HG03175 (cell line): Measurements from ENCODE around the gene STK10.

ENCODE experiments used
- ATAC-seq: cut with Tn5 transposase; IDR thresholded peaks from one replicate; pipeline ENCODE4 v1.9.1; 2021; ENCODE audit warnings: mild to moderate bottlenecking, moderate library complexity; ENCODE audit not compliant: unreplicated experiment

The STK10 gene

GRCh38 chr5:172144931-172145869, 42.8 kb downstream of the STK10 start:
- no peak for ATAC-seq

DNA sequence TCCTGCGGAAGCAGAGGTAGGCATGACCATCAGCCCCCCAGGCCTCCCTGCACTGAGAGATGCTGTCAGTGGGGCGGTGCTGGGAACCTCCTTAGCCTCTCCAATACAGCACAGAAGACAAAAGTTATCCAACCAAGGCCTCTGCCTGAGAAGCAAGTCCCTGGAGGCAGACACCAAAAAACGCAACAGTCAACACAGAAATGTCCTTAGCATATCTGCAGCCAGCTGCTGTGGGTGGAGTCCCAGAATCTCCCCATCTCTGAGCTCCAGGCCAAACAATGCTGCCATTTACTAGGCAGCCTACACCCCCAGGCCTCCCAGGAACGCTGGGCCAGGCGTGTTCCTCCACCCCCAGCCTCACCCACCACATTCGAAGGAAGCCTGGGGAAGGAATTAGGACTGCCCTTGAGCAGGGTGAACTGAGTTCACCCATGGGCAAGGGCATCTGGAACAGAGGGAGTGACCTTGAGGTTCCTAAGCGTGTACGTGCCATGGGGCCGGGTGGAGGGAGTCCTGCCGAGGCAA, 43.7 kb downstream of the STK10 start:
- ATAC-seq = no peak

DNA sequence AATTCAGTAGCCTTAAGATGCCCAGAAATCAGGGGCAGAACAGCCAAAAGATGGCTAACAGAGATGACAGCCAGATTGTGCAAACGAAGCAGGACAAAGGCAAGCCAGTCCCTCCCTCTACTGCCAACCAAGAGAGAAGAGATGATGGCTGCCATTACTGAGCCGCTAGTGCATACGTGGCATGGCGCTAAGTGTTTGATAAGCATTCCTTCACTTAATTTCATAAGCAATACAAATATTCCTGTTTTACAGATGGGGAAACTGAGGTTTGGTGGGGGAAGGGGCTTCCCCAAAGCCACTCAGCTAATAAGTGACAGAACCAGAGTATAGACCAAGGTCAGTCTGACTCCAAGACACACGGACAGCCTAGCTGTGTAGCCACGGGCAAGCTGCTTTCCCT, 44.1 kb downstream of the STK10 start:
- no peak for ATAC-seq

DNA sequence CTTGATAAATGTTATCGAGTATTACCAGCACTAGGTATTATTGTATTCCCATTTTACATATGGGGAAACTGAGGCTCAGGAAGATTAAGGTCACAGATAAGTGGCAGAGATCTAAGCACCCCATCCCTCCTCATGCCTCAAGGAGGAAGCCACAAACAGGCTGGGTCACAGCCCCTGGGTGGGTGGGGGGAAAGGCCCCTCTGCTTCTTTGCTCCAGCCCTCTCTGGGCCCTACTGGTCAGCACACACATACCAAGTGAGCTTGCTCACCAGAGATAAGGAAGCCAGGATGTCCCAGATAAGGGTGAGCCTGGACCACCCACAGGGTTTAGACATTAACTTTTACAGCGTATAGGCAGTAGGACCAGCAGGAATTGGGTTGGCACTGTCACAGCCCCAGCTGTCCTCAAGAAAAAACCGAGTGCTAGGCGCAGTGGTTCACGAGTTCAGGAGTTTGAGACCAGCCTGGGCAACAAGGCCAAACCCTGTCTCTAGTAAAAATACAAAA, 45.3 kb downstream of the STK10 start:
- ATAC-seq = no peak

DNA sequence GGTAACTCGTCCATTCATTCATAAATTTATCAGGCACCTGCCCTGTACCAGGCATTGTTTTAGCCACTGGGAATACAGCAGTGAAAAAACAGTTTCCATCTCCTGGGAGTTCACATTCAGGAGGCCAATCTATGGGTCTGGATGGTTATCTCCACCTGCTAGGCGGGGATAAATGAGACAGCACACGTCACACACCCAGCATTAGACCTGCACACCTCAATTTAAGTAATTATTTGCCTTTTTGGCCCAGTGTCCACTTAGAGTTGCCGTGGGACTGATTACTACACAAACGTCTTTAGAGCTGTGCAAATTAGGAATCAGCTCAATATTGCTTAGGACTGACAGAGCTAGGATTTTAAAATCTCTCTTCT, 46.1 kb downstream of the STK10 start:
- ATAC-seq = no peak

DNA sequence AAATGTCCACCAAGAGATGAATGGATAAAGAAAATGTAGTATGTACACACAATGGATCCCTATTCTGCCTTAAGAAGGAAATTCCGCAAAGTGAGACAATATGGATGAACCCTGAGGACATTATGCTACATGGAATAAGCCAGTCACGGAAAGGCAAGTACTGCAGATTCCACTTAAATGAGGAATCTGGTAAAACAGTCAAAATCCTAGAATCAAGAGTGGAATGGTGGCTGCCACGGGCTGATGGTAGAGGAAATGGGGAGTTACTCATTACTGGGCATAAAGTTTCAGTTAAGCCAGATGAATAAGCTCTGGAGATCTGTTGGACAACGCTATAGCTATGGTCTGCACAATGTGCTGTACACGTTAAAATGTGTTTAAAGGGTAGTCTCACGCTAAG, 47.2 kb downstream of the STK10 start:
- ATAC-seq = no peak

- ATAC-seq = no peak
Observed at GRCh38 chr5:172140120-172140519, 47.9 kb downstream of the STK10 start.

GRCh38 chr5:172137046-172137445, 51.0 kb downstream of the STK10 start:
- no peak for ATAC-seq

DNA sequence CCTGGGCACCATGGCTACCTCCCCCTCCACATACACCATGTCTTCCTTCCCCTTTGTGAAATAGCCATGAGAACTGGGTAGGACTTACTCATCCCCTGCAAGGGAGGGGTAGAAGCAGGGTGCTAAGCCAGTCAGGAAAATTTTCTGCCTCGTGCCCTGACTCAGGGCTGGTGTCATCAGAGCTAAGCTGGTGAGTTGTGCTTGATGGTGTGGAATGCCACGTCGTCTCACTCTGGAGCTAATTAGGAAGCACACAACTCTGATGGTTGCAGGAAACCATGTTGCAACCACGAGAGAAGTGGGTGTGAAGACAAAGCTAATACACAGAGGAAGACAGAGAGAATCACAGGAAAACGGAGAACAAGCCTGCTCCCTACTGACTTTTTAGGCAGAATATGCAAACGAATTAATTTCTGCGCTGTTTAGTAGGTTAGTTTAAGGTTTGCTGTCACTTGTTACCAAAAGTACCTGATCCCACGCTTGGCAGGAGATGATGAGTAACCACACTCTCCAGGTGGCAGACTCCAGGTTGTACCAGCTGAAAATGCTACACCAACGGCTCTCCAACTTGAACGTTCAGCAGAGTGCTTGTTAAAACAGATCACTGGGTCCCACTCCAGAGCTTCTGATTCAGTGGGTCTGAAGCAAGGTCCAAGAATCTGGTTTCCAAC, 54.5 kb downstream of the STK10 start:
- ATAC-seq = no peak

DNA sequence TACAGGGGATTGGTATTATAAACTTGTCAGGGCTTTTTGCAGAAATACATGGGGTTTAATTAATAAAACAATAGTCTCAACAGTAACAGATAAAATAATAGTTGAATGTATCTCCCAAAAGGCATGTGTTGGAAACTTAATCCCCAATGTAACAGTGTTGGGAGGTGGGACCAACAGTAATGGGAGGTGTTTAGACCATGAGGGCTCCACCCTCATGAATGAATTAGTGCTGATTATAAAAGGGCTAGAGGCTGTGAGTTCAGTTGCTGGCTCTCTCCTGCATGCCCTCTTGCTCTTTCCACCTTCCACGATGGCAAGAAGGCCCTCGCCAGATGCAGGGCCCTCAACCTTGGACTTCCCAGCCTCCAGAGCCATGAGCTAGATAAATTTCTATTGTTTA, 56.3 kb downstream of the STK10 start:
- no peak for ATAC-seq

GRCh38 chr5:172129256-172129910, 58.6 kb downstream of the STK10 start:
- no peak for ATAC-seq

GRCh38 chr5:172127581-172127980, 60.4 kb downstream of the STK10 start:
- ATAC-seq = no peak

DNA sequence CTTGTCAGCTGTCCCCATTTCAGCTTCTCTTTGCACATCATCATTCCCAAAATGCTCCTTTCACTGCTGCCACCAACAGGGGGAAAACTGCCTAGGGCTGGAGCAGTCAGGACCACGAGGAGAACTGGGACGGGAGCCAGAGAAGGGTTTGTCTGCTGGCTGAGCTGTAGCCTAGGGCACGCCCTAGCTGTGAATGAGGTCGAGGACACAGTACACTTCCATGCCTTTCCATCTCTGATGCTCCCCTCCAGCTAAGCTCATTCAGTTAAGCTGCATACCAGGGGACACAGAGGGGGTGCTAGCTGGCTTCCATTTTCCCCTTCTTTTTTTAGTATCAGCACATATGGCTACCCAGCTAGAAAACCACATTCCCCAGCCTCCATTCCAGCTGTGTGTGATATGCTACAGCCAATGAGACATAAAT, 64.7 kb downstream of the STK10 start:
- no peak for ATAC-seq

DNA sequence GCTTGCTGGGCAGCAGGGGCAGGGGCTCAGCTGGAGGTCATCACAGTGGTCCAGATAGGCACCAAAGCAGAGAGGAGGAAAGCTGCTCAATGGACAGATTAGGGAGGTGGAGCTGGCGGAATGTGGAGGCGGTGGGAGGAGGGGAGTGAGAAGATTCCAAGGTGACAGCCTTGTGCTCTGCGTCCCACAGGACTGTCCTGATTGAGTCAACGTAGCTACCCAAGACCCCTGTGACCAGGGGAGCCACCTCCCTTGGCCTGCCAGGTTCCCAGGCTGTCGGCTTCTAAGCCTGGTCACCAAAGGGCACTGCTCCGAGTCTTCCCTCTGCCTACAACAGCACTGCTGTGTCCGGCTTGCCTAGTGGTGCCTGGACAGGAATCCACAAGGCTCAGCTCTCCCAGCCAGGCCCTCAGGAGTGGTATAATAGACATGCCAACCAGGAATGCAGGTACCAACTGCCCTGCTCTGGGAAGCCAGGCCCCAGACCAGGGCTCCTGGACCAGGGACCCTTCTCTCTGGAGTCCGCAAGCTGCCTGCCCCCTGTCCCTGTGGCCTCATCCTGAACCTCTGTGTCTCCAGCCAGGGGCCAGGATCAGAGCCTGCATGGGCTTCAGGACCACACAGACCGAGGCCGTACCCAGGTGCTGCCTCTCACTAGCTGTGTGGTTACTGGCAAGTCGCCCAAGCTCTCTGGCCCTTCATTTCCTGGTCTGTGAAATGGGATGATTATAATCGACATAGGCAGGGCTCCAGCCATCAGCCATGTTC, 67.9 kb downstream of the STK10 start:
- ATAC-seq = no peak

GRCh38 chr5:172118891-172119290, 69.1 kb downstream of the STK10 start:
- no peak for ATAC-seq

DNA sequence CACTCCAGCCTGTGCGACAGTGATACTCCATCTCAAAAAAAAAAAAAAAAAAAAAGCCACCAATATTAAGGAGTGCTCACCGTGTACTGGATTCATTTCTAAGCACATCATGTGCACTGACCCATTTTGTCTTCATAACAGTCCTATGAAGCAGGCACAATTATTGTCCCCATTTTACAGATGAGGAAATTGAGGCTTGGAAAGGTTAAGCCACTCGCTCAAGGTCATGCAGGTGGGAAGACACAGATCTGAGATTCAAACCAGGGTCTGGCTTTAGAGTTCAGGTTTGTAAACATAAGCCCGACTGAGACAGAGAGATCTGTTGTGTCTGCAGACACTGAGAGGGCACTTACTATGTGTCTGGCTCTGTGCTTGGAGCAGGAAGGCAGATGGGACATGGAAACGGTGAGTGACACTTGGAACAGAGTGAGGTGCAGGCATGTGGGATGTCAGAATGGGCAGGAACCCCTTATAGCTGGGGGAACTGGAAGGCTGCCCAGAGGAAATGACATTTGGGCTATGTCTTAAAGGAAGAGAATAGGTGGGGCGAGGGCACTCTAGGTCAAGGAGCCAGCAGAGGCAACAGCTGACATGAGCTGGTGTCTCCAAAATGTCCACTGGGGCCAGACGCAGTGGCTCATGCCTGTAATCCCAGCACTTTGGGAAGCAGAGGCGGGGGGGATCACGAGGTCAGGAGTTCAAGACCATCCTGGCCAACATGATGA, 69.9 kb downstream of the STK10 start:
- ATAC-seq = no peak

DNA sequence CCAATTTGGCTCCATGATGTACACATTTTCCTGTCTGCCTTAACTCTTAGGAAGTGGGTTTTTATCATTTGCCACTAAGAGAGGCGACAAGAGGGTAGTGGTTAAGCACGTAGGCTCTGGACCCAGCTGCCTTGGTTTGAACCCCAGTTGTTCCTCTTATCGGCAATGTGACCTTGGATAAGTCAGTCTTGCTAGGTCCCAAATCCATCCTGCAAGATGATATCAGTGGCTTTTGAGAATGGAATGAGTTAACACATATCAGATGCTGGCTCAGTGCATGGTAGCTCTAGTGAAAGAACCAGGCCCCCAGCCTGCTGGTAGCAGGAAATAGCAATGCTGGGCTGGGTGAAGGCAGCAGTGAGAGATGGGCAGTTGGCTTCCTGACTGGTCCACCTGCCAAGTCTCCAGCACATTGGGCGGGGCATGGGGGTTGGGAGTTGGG, 72.5 kb downstream of the STK10 start:
- no peak for ATAC-seq

DNA sequence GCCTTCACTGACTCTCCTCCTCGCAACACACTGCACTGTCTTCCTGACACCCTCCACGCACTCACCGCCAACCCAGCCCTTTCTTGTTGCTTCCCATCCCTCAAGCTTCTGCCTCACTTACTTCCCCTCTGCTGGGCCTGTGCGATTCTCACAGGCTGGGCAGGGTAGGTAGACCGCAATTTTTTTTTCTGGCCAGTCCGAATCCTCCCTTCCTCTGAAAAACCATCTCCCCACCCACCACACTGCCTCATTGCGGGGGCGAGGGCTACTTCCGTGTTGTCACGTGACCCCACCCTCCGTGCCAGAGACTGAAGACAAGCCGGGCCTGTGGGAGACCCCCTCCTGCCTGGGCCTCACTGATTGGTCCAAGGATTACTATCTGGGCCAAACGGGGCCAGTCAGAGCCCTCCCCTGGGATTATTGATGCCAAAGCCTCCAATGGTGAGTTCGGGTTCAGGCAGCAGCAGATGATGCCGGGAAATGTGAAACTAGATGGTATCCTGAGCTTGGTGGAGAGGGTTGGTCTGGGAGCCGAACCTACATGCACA, 73.1 kb downstream of the STK10 start:
- peak; percentile 65 for ATAC-seq

GRCh38 chr5:172113036-172113435, 75.0 kb downstream of the STK10 start:
- ATAC-seq = no peak

DNA sequence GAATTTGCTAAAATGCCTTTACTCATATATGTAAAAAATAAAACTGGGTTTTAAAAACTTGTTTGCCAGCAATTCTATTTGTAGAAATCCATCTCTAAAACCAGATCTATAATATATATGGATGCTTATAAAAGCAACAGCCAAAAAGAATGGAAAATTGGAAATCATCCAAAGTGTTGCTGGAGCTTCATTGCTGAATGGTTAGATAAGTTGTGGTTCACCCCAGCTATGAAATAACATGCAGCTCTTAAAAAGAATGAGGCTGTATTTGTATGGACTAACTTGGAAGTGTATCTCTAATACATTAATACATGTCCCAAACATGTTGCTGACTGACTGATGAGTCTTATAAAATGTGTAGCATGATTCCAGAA, 76.2 kb downstream of the STK10 start:
- ATAC-seq = no peak
